Mucosa of descending colon (tissue), 3 donors: Measurements from ENCODE around the gene CDC42EP1. TPM values are rescaled to one million over a fixed set of nuclear protein-coding genes. Genes with fewer than 3 reads are reported as not detected.
"Not testable (repeated sequence)": the region's sequence is repeated elsewhere in the genome, so short reads cannot be mapped to it uniquely, and the experiment has no call there.

ENCODE experiments used
- ATAC-seq: fragments of 200-7000 bp; cut with Tn5 transposase; one replicate; pipeline ENCODE4 v1.9.1; 2020; ENCODE audit warnings: mild to moderate bottlenecking, moderate library complexity
- DNase-seq, 3 donors: peaks; one replicate each; pipeline ENCODE4 v3.0.0-alpha.2; 2020
- H3K36me3 ChIP-seq: fragments of 200-600 bp; one replicate; pipeline ENCODE4 v1.8.0; 2021; ENCODE audit warnings: low read depth, mild to moderate bottlenecking
- H3K4me1 ChIP-seq: fragments of 200-600 bp; one replicate; pipeline ENCODE4 v1.8.0; 2021; ENCODE audit warnings: low read depth, mild to moderate bottlenecking
- H3K4me3 ChIP-seq: fragments of 200-600 bp; one replicate; pipeline ENCODE4 v1.8.0; 2021; ENCODE audit warnings: mild to moderate bottlenecking
- H3K9me3 ChIP-seq: fragments of 200-600 bp; one replicate; pipeline ENCODE4 v1.8.0; 2021; ENCODE audit warnings: mild to moderate bottlenecking
- intact Hi-C, 2 donors: fragments of 100-400 bp; cut with DNase I in 1 of 2; cut with micrococcal nuclease in 1 of 2; formaldehyde crosslinking; loops; one replicate each; pipeline versions ENCODE4 v1.11.0 to v1.11.1; 2022; cut with DNase I, micrococcal nuclease
- total RNA-seq, 3 donors: library from RNA; stranded (reverse); fragmentation: NEBNext Ultra II Directional in 2 of 3; extraction: Animal tissue kit (Norgen Biotek cat#: 25700) in 2 of 3; gene quantifications; one replicate each; pipeline versions ENCODE4 v1.2.1 to v1.2.4, GENCODE V29; 2021 to 2023
- TF ChIP-seq, protein P1 (sequence below): fragments of 200-600 bp; IDR thresholded peaks from one replicate; pipeline ENCODE4 v1.8.0; 2022; ENCODE audit warnings: antibody characterized with exemption, mild to moderate bottlenecking
- donor health status: DM: no; HTN: no; CAD: no; lungs with moderate emphysema.
- donor health status: DM: no; HTN: no; CAD: no.
- donor health status: DM: no; HTN: yes; CAD: no.

Gene CDC42EP1
- total RNA-seq, 3 donors from 2014 or later, result 31.5 to 52.0 (median 48.2) TPM

DNA sequence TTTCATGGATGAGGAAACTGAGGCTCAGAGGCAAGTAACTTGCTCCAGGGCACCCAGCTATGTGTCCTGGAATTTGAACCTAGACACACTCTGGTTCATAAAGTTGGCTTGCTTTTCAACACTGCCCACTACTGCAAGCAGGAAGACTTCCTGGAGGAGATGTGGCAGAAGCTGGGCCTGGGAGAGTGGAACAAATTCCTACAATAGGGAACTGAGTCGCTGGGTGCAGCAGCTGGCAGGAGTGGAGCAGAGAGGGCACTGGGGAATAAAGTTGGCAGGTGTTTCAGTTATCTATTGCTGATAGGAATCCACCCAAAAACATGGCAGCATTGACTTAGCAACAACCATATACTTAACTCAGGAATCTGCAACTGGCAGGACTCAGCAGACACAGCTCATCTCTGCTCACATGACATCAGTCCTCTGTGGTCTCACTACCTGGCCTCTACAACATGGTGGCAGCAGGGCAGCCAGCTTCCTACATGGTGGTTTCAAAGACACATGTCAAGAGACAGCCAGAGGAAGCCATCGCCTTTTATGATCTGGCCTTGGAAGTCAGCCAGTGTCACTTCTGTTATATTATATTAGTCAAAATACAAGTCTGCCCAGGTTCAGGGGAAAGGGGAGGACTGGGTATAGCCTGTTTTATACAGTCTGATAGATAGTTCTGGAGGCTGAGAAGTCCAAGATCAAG lies 30.5 kb upstream of the CDC42EP1 start:
- DNase-seq (peak; percentile 61 to 91 (median 64)), ATAC-seq (peak; percentile 81)
- TF ChIP-seq, protein P1, sequence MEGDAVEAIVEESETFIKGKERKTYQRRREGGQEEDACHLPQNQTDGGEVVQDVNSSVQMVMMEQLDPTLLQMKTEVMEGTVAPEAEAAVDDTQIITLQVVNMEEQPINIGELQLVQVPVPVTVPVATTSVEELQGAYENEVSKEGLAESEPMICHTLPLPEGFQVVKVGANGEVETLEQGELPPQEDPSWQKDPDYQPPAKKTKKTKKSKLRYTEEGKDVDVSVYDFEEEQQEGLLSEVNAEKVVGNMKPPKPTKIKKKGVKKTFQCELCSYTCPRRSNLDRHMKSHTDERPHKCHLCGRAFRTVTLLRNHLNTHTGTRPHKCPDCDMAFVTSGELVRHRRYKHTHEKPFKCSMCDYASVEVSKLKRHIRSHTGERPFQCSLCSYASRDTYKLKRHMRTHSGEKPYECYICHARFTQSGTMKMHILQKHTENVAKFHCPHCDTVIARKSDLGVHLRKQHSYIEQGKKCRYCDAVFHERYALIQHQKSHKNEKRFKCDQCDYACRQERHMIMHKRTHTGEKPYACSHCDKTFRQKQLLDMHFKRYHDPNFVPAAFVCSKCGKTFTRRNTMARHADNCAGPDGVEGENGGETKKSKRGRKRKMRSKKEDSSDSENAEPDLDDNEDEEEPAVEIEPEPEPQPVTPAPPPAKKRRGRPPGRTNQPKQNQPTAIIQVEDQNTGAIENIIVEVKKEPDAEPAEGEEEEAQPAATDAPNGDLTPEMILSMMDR, result no peak
- intact Hi-C loops, result loop anchor here in 1 of 2 donors (5.0 to 10.0 kb wide), 2 partner anchors 65 to 112 kb away; no protein-coding TSS in a partner anchor
- no peak overlapping the region for H3K4me3 ChIP-seq
- H3K4me1 ChIP-seq, result peaks cover 18% of the 10 kb centered on the region
- no peaks in the 10 kb centered on the region for H3K36me3 ChIP-seq
- H3K9me3 ChIP-seq, result no peaks in the 10 kb centered on the region

DNA sequence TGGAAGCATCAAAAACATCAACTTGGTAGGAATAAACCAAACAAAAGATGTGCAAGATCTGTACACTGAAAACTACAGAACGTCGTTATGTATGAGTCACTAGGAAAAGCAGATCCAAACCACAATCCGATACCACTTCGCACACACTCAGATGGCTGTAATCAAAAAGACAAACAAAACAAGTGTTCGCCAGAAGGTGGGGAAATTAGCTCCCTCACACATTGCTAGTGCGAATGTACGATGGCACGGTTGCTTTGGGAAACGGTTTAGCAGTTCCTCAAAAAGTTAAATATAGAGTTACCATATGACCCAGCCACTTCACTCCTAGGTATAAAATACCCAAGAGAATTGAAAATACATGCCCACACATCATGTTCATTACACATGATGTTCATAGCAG lies 26.3 kb upstream of the CDC42EP1 start:
- Histone ChIP-seq H3K4me3 (no peak overlapping the region), H3K36me3 (no peaks in the 10 kb centered on the region), H3K4me1 (peaks cover 27% of the 10 kb centered on the region), H3K9me3 (no peaks in the 10 kb centered on the region)
- TF ChIP-seq, protein P1, result no peak
- DNase-seq (peak in 1 of 3 donors; percentile 3), ATAC-seq (peak; percentile 35)
- intact Hi-C loops, result loop anchor here in 1 of 2 donors (10.0 kb wide), 1 partner anchor 61 kb away; no protein-coding TSS in a partner anchor

- intact Hi-C loops, result loop anchor here in 1 of 2 donors (10.0 kb wide), 1 partner anchor 60 kb away; no protein-coding TSS in a partner anchor
Measured at GRCh38 chr22:37534445-37534844, 25.8 kb upstream of the CDC42EP1 start.

GRCh38 chr22:37535159-37535558 lies 25.1 kb upstream of the CDC42EP1 start:
- intact Hi-C loops, result loop anchor here in 1 of 2 donors (10.0 kb wide), 1 partner anchor 60 kb away; no protein-coding TSS in a partner anchor
- no peak for ATAC-seq
- Histone ChIP-seq H3K4me3 (no peak overlapping the region), H3K4me1 (peaks cover 18% of the 10 kb centered on the region), H3K9me3 (no peaks in the 10 kb centered on the region), H3K36me3 (no peaks in the 10 kb centered on the region)
- peak in 1 of 3 donors; percentile 8 for DNase-seq
- TF ChIP-seq, protein P1, result no peak

More at GRCh38 chr22:37534445-37534844, 25.8 kb upstream of the CDC42EP1 start:
- H3K4me3 ChIP-seq, result no peak overlapping the region
- TF ChIP-seq, protein P1, result no peak
- H3K36me3 ChIP-seq, result no peaks in the 10 kb centered on the region
- peaks cover 25% of the 10 kb centered on the region for H3K4me1 ChIP-seq
- DNase-seq (peak in 1 of 3 donors; percentile 17), ATAC-seq (no peak)
- H3K9me3 ChIP-seq, result no peaks in the 10 kb centered on the region

DNA sequence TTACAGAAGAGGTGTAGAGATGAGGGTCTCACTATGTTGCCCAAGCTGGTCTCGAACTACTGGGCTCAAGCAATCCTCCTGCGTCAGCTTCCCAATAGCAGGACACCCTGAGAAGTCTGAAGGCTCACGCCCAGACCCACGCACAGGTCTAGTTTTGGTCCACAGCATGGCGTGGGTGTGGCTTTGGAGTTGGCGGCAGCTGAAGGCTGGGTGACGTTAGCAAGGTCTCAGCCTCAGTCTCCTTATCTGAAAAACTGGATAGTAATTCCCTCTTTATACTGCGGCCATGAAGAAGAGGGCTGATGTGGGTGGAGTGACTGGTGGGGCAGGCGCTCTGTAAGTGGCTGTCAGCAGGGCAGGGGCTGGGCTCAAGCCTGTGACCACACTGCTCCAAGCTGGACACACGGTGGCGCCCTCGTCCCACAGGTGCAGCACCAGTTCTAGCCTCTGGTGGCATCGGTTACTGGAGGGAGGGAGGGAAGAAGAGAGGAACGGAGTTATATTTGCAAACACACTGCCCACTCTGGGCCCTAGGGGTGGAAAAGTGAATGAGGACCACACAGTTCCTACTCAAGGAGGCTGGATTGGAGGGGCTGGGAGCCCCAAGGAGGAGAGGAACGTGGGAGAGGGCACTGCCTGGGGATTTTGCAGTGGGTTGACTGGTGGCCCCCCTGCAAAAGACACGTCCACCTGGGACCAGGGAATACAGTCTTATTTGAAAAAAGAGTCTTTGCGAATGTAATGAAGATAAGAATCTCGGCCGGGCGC lies 21.5 kb upstream of the CDC42EP1 start:
- peaks cover 14% of the 10 kb centered on the region for H3K4me1 ChIP-seq
- intact Hi-C loops, result loop anchor here in 1 of 2 donors (10.0 kb wide), 1 partner anchor 56 kb away; no protein-coding TSS in a partner anchor
- no peaks in the 10 kb centered on the region for H3K9me3 ChIP-seq
- DNase-seq (peak; percentile 91 to 97 (median 96)), ATAC-seq (peak; percentile 97)
- no peaks in the 10 kb centered on the region for H3K36me3 ChIP-seq
- TF ChIP-seq, protein P1, result peak; percentile 94
- H3K4me3 ChIP-seq, result no peak overlapping the region

GRCh38 chr22:37539790-37540189 lies 20.5 kb upstream of the CDC42EP1 start:
- not testable (repeated sequence) for ATAC-seq, H3K36me3 ChIP-seq, H3K9me3 ChIP-seq, H3K4me3 ChIP-seq
- DNase-seq, result peak in 1 of 3 donors; percentile 7
- intact Hi-C loops, result loop anchor here in 1 of 2 donors (10.0 kb wide), 1 partner anchor 55 kb away; no protein-coding TSS in a partner anchor
- peaks cover 12% of the 10 kb centered on the region for H3K4me1 ChIP-seq

DNA sequence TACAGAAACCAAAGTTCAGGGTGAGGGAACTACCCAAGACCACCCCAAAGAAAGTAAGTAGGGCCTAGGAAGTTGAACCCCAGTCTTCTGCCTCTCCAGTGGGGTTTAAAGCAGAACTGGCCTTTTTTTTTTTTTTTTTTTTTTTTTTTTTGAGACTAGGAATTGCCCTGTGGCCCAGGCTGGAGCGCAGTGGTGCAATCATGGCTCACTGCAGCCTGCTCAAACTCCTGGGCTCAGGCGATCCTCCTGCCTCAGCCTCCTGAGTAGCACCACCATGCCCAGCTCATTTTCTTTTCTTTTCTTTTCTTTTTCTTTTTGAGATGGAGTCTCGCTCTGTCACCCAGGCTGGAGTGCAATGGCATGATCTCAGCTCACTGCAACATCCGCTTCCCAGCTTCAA lies 17.9 kb upstream of the CDC42EP1 start:
- H3K36me3 ChIP-seq, H3K9me3 ChIP-seq, H3K4me3 ChIP-seq, intact Hi-C loops, ATAC-seq, DNase-seq: not testable (repeated sequence)
- peaks cover 26% of the 10 kb centered on the region for H3K4me1 ChIP-seq
